B cell (primary cell): ENCODE data around the gene POLG2. TPM values are rescaled to one million over a fixed set of nuclear protein-coding genes. Genes with fewer than 3 reads are reported as not detected.

Experiments
- ATAC-seq: fragments of 200-7000 bp; cut with Tn5 transposase; one replicate; pipeline ENCODE4 v1.10.0; 2021; ENCODE audit warnings: low read depth, mild to moderate bottlenecking, moderate number of reproducible peaks, moderate library complexity
- CTCF ChIA-PET: fragments of 350-600 bp; sonication (Branson Sonifier 250); formaldehyde crosslinking; loops from one replicate; lab custom pipeline; 2021; ENCODE audit warnings: antibody characterized with exemption, inconsistent platforms; lab: Charles Lee
- POLR2A ChIA-PET: fragments of 350-600 bp; sonication (Branson Sonifier 250); formaldehyde crosslinking; loops from one replicate; lab custom pipeline; 2021; ENCODE audit warnings: antibody characterized with exemption; lab: Charles Lee
- DNase-seq: peaks from one replicate; pipeline ENCODE4 v3.0.0; 2013
- H2AFZ ChIP-seq: 2 replicates; pipeline ENCODE4 v1.6.1; 2012; ENCODE audit warnings: mild to moderate bottlenecking, low read depth, low read length; ENCODE audit not compliant: insufficient read depth, poor library complexity, severe bottlenecking
- H3K27ac ChIP-seq, 2 donors: 1 replicate in 1 of 2; 2 replicates in 1 of 2; pipeline ENCODE4 v1.5.1; 2012 to 2013; ENCODE audit warnings: low read length in 2 of 2, mild to moderate bottlenecking in 2 of 2, moderate library complexity in 1 of 2
- H3K27me3 ChIP-seq, 4 experiments: fragments of 200-600 bp in 1 of 4; sonication (generic) in 1 of 4; replicated peaks in 1 of 4; 1 replicate in 2 of 4; 2 replicates in 2 of 4; pipeline versions ENCODE4 v1.6.1 to v1.7.0; 2013 to 2016; ENCODE audit warnings: low read length in 3 of 4, mild to moderate bottlenecking in 2 of 4, mixed read lengths in 1 of 4, moderate library complexity in 1 of 4; ENCODE audit not compliant: insufficient read depth in 4 of 4, control insufficient read depth in 3 of 4; ENCODE audit errors: control extremely low read depth in 1 of 4
- H3K36me3 ChIP-seq, 2 experiments: replicated peaks in 1 of 2; 1 replicate in 1 of 2; 2 replicates in 1 of 2; pipeline versions ENCODE4 v1.6.1 to v1.7.1; 2013; ENCODE audit warnings: low read length in 1 of 2; ENCODE audit not compliant: insufficient read depth in 2 of 2, control insufficient read depth in 1 of 2; ENCODE audit errors: control extremely low read depth in 1 of 2, extremely low read depth in 1 of 2
- H3K4me1 ChIP-seq, 2 donors: fragments of 200-600 bp in 1 of 2; sonication (generic) in 1 of 2; 1 replicate in 1 of 2; 2 replicates in 1 of 2; pipeline versions ENCODE4 v1.5.1 to v1.6.1; 2013 to 2017; ENCODE audit warnings: low read length in 2 of 2; ENCODE audit not compliant: control insufficient read depth in 2 of 2, insufficient read depth in 2 of 2
- H3K4me2 ChIP-seq: replicated peaks from 2 replicates; pipeline ENCODE3; 2012; ENCODE audit warnings: mild to moderate bottlenecking, low read depth, low read length; ENCODE audit not compliant: poor library complexity, severe bottlenecking
- H3K4me3 ChIP-seq, 5 experiments: fragments of 200-600 bp in 1 of 5; sonication (generic) in 1 of 5; 1 replicate in 3 of 5; 2 replicates in 2 of 5; pipeline versions ENCODE4 v1.5.1 to v1.7.0; 2011 to 2016; ENCODE audit warnings: low read length in 4 of 5, mild to moderate bottlenecking in 4 of 5, low read depth in 2 of 5, control low read depth in 1 of 5, moderate library complexity in 1 of 5; ENCODE audit not compliant: insufficient read depth in 1 of 5; ENCODE audit errors: control extremely low read depth in 1 of 5, extremely low read depth in 1 of 5
- H3K79me2 ChIP-seq: fragments of 200-600 bp; sonication (generic); one replicate; pipeline ENCODE4 v1.6.0; 2016; ENCODE audit warnings: low read length; ENCODE audit not compliant: control insufficient read depth, insufficient read depth
- H3K9ac ChIP-seq: fragments of 200-600 bp; sonication (generic); 2 replicates; pipeline ENCODE4 v1.6.1; 2017; ENCODE audit warnings: mild to moderate bottlenecking, low read length, moderate library complexity
- H3K9me3 ChIP-seq, 3 donors: one replicate each; pipeline versions ENCODE4 v1.6.1 to v1.7.1; 2013; ENCODE audit warnings: low read length in 2 of 3; ENCODE audit not compliant: control insufficient read depth in 2 of 3, insufficient read depth in 1 of 3; ENCODE audit errors: control extremely low read depth in 1 of 3
- H4K20me1 ChIP-seq: 2 replicates; pipeline ENCODE4 v1.6.0; 2012; ENCODE audit warnings: mild to moderate bottlenecking, low read length; ENCODE audit not compliant: insufficient read depth, control insufficient read depth, poor library complexity, severe bottlenecking
- H3K27ac Mint-ChIP-seq: one replicate; pipeline ENCODE4 v1.8.0; 2021; ENCODE audit warnings: mixed read lengths
- H3K27me3 Mint-ChIP-seq: one replicate; pipeline ENCODE4 v1.8.0; 2021; ENCODE audit warnings: mixed read lengths
- H3K4me1 Mint-ChIP-seq: one replicate; pipeline ENCODE4 v1.8.0; 2021; ENCODE audit warnings: mixed read lengths
- H3K4me3 Mint-ChIP-seq: one replicate; pipeline ENCODE4 v1.8.0; 2021; ENCODE audit warnings: mixed read lengths
- H3K9me3 Mint-ChIP-seq: one replicate; pipeline ENCODE4 v1.8.0; 2022; ENCODE audit warnings: mixed read lengths; ENCODE audit not compliant: insufficient read depth
- CTCF ChIP-seq: fragments of 200-600 bp; IDR thresholded peaks from one replicate; pipeline ENCODE4 v1.8.0; 2022; ENCODE audit warnings: antibody characterized with exemption, mild to moderate bottlenecking
- EZH2 ChIP-seq: IDR thresholded peaks from 2 replicates; pipeline ENCODE4 v1.6.1; 2012; ENCODE audit warnings: borderline replicate concordance, low read depth, mild to moderate bottlenecking, moderate library complexity, low read length; ENCODE audit not compliant: insufficient read depth, poor library complexity, severe bottlenecking
- WGBS: methylation state at CpG from one replicate; pipeline ENCODE4 v1.1.5; 2013; ENCODE audit warnings: missing lambda C conversion rate; ENCODE audit not compliant: insufficient coverage; 5-methylcytosine and 5-hydroxymethylcytosine counted together
- intact Hi-C: fragments of 100-400 bp; cut with micrococcal nuclease; formaldehyde crosslinking; loops from one replicate; pipeline ENCODE4 v1.10.0; 2022
- polyA plus RNA-seq: library from polyadenylated mRNA; depleted of rRNA; stranded (reverse); fragments of >200 nt; gene quantifications from 2 replicates; pipeline ENCODE4 v1.2.3, GENCODE V29; 2012
- total RNA-seq, 2 donors: library from RNA; stranded (reverse); fragments of 120-200 nt in 1 of 2; gene quantifications; 1 replicate in 1 of 2; 2 replicates in 1 of 2; pipeline versions ENCODE4 v1.2.3 to v1.2.4, GENCODE V29; 2013 to 2022

Gene POLG2
- total and polyA plus RNA-seq, 2 donors (not counting 1 experiment from before 2014, with no cell fraction given), result 26.9 to 74.5 TPM

- Histone ChIP-seq H3K36me3 (peaks cover 2 to 59% of the 10 kb centered on the region in 2 experiments), H3K27me3 (no peaks in the 10 kb centered on the region), H3K27ac (peak within 1 kb of the TSS; percentile 99 to 100), H3K9ac (peak within 1 kb of the TSS; percentile 100), H3K4me1 (peaks cover 31 to 32% of the 10 kb centered on the region in 2 donors), H3K4me3 (peak within 1 kb of the TSS; percentile 97 to 100 (median 99)), H3K4me2 (peak within 1 kb of the TSS; percentile 83), H3K9me3 (no peaks in the 10 kb centered on the region), H2AFZ (peak within 1 kb of the TSS; percentile 78), H4K20me1 (peaks cover 60% of the 10 kb centered on the region), H3K79me2 (peaks cover 71% of the 10 kb centered on the region)
- no peaks in the 10 kb centered on the region for H3K9me3 Mint-ChIP-seq
- POLR2A ChIA-PET, result interaction anchor here (0.6 to 3.7 kb wide), 24 partner anchors 11 to 884 kb away, joined by 3 to 97 read pairs (median 5); partner anchors contain the start of genes CCDC47, DDX42, MAP3K3 and MILR1
- H3K27ac Mint-ChIP-seq, result peak within 1 kb of the TSS; percentile 99
- H3K4me3 Mint-ChIP-seq, result peak within 1 kb of the TSS; percentile 97
- H3K27me3 Mint-ChIP-seq, result no peaks in the 10 kb centered on the region
- DNase-seq, result peak; percentile 99
- TF ChIP-seq CTCF, result no peak
- no peak for TF ChIP-seq EZH2
- ATAC-seq, result peak; percentile 62
- under 1% methylated on average over 76 of the region's 77 CpGs for WGBS
- peaks cover 48% of the 10 kb centered on the region for H3K4me1 Mint-ChIP-seq
- intact Hi-C loops, result loop anchor here (1.0 to 5.0 kb wide), 10 partner anchors 9 to 954 kb away; partner anchors contain the start of genes DCAF7, FTSJ3, LIMD2 and POLG2
- CTCF ChIA-PET, result interaction anchor here (0.5 to 5.5 kb wide), 14 partner anchors 8 to 487 kb away, joined by 3 to 125 read pairs (median 4); partner anchors contain the start of genes ICAM2 and POLG2
Measured at GRCh38 chr17:64506576-64507412, 9.9 kb upstream of the POLG2 start, which contains the start of gene CEP95. Gene CEP95 (plus strand): TSS chr17:64506977. CDS start chr17:64507098, 121 bp downstream.
